Activated CD8-positive, alpha-beta T cell treated with anti-CD3 and anti-CD28 coated beads, Interleukin-2, amount 10 ng/mL, durations not matched to agents 7 days and 5 days (primary cell): ENCODE results near the gene ABCA10. TPM values are rescaled to one million over a fixed set of nuclear protein-coding genes. Genes with fewer than 3 reads are reported as not detected.
A peak's percentile ranks its signal among the peaks of the same experiment; 100 is the strongest.

Source experiments
- ATAC-seq: fragments of 150-1000 bp; cut with Tn5 transposase; one replicate; pipeline ENCODE4 v1.10.0; 2021; ENCODE audit warnings: moderate library complexity
- CTCF ChIA-PET: fragments of 350-600 bp; sonication (Branson Sonifier 250); formaldehyde crosslinking; loops from one replicate; lab custom pipeline; 2021; ENCODE audit warnings: antibody characterized with exemption; lab: Charles Lee
- POLR2A ChIA-PET: fragments of 350-600 bp; sonication (Branson Sonifier 250); formaldehyde crosslinking; loops from one replicate; lab custom pipeline; 2021; ENCODE audit warnings: antibody characterized with exemption; lab: Charles Lee
- DNase-seq: peaks from one replicate; pipeline ENCODE4 v3.0.0-alpha.2; 2020
- H3K27ac Mint-ChIP-seq: one replicate; pipeline ENCODE4 v1.8.0; 2021; ENCODE audit warnings: mild to moderate bottlenecking, mixed read lengths
- H3K27me3 Mint-ChIP-seq: one replicate; pipeline ENCODE4 v1.8.0; 2021; ENCODE audit warnings: low read depth, mixed read lengths
- H3K36me3 Mint-ChIP-seq: one replicate; pipeline ENCODE4 v1.8.0; 2021; ENCODE audit warnings: low read depth, mixed read lengths
- H3K4me1 Mint-ChIP-seq: one replicate; pipeline ENCODE4 v1.8.0; 2021; ENCODE audit warnings: low read depth, mixed read lengths
- H3K4me3 Mint-ChIP-seq: one replicate; pipeline ENCODE4 v1.8.0; 2021; ENCODE audit warnings: mild to moderate bottlenecking, mixed read lengths
- H3K9me3 Mint-ChIP-seq: one replicate; pipeline ENCODE4 v1.8.0; 2022; ENCODE audit warnings: mixed read lengths; ENCODE audit not compliant: insufficient read depth
- total RNA-seq, 2 experiments: library from RNA; stranded (reverse); gene quantifications; one replicate each; pipeline ENCODE4 v1.2.3, GENCODE V29; 2021

The ABCA10 gene
- total RNA-seq, 2 experiments from 2014 or later: 0.26 to 0.32 TPM

GRCh38 chr17:69245617-69246016, 17.0 kb upstream of the ABCA10 start:
- ChIA-PET POLR2A (no interaction called here), CTCF (interaction anchor here (2.9 kb wide), 1 partner anchor 468 kb away, joined by 19 read pairs; no protein-coding TSS in a partner anchor)
- Mint-ChIP-seq H3K4me3 (no peak overlapping the region), H3K27ac (no peak overlapping the region), H3K4me1 (no peaks in the 10 kb centered on the region), H3K27me3 (no peaks in the 10 kb centered on the region), H3K9me3 (no peaks in the 10 kb centered on the region), H3K36me3 (no peaks in the 10 kb centered on the region)
- DNase-seq (no peak), ATAC-seq (no peak)

- H3K4me3 Mint-ChIP-seq: no peak overlapping the region
- no peaks in the 10 kb centered on the region for H3K36me3 Mint-ChIP-seq
- ATAC-seq: no peak
- ChIA-PET CTCF (interaction anchor here (1.0 to 3.2 kb wide), 4 partner anchors 7 to 468 kb away, joined by 3 to 11 read pairs (median 8); no protein-coding TSS in a partner anchor), POLR2A (no interaction called here)
- H3K27ac Mint-ChIP-seq: no peak overlapping the region
- no peak for DNase-seq
- H3K27me3 Mint-ChIP-seq: no peaks in the 10 kb centered on the region
- no peaks in the 10 kb centered on the region for H3K4me1 Mint-ChIP-seq
- H3K9me3 Mint-ChIP-seq: no peaks in the 10 kb centered on the region
Measured at GRCh38 chr17:69239611-69240600, 11.3 kb upstream of the ABCA10 start.

- H3K4me3 Mint-ChIP-seq: no peak overlapping the region
- peaks cover 7% of the 10 kb centered on the region for H3K9me3 Mint-ChIP-seq
- ChIA-PET POLR2A (no interaction called here), CTCF (interaction anchor here (0.7 to 3.2 kb wide), 3 partner anchors 10 to 461 kb away, joined by 3 to 10 read pairs (median 3); no protein-coding TSS in a partner anchor)
- H3K4me1 Mint-ChIP-seq: no peaks in the 10 kb centered on the region
- ATAC-seq (no peak), DNase-seq (no peak)
- H3K27ac Mint-ChIP-seq: no peak overlapping the region
- H3K36me3 Mint-ChIP-seq: no peaks in the 10 kb centered on the region
- H3K27me3 Mint-ChIP-seq: peaks cover 3% of the 10 kb centered on the region
Measured at GRCh38 chr17:69236946-69237345, 8.3 kb upstream of the ABCA10 start.

GRCh38 chr17:69236464-69236863, 7.8 kb upstream of the ABCA10 start:
- H3K36me3 Mint-ChIP-seq: no peaks in the 10 kb centered on the region
- ATAC-seq (no peak), DNase-seq (no peak)
- POLR2A ChIA-PET: no interaction called here
- no peak overlapping the region for H3K27ac Mint-ChIP-seq
- H3K4me1 Mint-ChIP-seq: no peaks in the 10 kb centered on the region
- H3K27me3 Mint-ChIP-seq: peaks cover 3% of the 10 kb centered on the region
- H3K4me3 Mint-ChIP-seq: no peak overlapping the region
- CTCF ChIA-PET: interaction anchor here (0.8 to 3.2 kb wide), 6 partner anchors 8 to 600 kb away, joined by 3 to 10 read pairs (median 4); no protein-coding TSS in a partner anchor
- H3K9me3 Mint-ChIP-seq: peaks cover 7% of the 10 kb centered on the region

GRCh38 chr17:69235338-69236058, 6.9 kb upstream of the ABCA10 start:
- peak; percentile 83 for DNase-seq
- H3K27ac Mint-ChIP-seq: no peak overlapping the region
- peak; percentile 85 for ATAC-seq
- H3K27me3 Mint-ChIP-seq: peaks cover 3% of the 10 kb centered on the region
- H3K9me3 Mint-ChIP-seq: peaks cover 7% of the 10 kb centered on the region
- H3K36me3 Mint-ChIP-seq: no peaks in the 10 kb centered on the region
- POLR2A ChIA-PET: no interaction called here
- CTCF ChIA-PET: interaction anchor here (0.6 to 1.8 kb wide), 7 partner anchors 9 to 599 kb away, joined by 3 to 8 read pairs (median 3); no protein-coding TSS in a partner anchor
- no peak overlapping the region for H3K4me3 Mint-ChIP-seq
- H3K4me1 Mint-ChIP-seq: no peaks in the 10 kb centered on the region

- ChIA-PET CTCF (interaction anchor here (0.7 kb wide), 1 partner anchor 456 kb away, joined by 3 read pairs; no protein-coding TSS in a partner anchor), POLR2A (no interaction called here)
- DNase-seq (no peak), ATAC-seq (no peak)
- no peak overlapping the region for H3K4me3 Mint-ChIP-seq
- H3K9me3 Mint-ChIP-seq: peaks cover 7% of the 10 kb centered on the region
- peaks cover under 1% of the 10 kb centered on the region for H3K4me1 Mint-ChIP-seq
- no peak overlapping the region for H3K27ac Mint-ChIP-seq
- H3K36me3 Mint-ChIP-seq: no peaks in the 10 kb centered on the region
- peaks cover 3% of the 10 kb centered on the region for H3K27me3 Mint-ChIP-seq
Measured at GRCh38 chr17:69232650-69233049, 4.0 kb upstream of the ABCA10 start.

- Mint-ChIP-seq H3K9me3 (peaks cover 7% of the 10 kb centered on the region), H3K27ac (no peak overlapping the region), H3K4me1 (peaks cover 4% of the 10 kb centered on the region), H3K27me3 (peaks cover 3% of the 10 kb centered on the region), H3K4me3 (no peak overlapping the region), H3K36me3 (no peaks in the 10 kb centered on the region)
- ChIA-PET CTCF (no interaction called here), POLR2A (no interaction called here)
- DNase-seq (no peak), ATAC-seq (no peak)
Measured at GRCh38 chr17:69231521-69231920, 2.9 kb upstream of the ABCA10 start.

- H3K9me3 Mint-ChIP-seq: peaks cover 7% of the 10 kb centered on the region
- H3K27ac Mint-ChIP-seq: no peak overlapping the region
- DNase-seq (no peak), ATAC-seq (no peak)
- ChIA-PET POLR2A (no interaction called here), CTCF (no interaction called here)
- H3K4me3 Mint-ChIP-seq: no peak overlapping the region
- peaks cover 4% of the 10 kb centered on the region for H3K4me1 Mint-ChIP-seq
- H3K36me3 Mint-ChIP-seq: no peaks in the 10 kb centered on the region
- H3K27me3 Mint-ChIP-seq: peaks cover 3% of the 10 kb centered on the region
Measured at GRCh38 chr17:69230939-69231338, 2.3 kb upstream of the ABCA10 start.

GRCh38 chr17:69228018-69228417, 606 bp downstream of the ABCA10 start:
- Mint-ChIP-seq H3K4me3 (no peak overlapping the region), H3K27ac (no peak overlapping the region), H3K36me3 (no peaks in the 10 kb centered on the region), H3K4me1 (peaks cover 8% of the 10 kb centered on the region), H3K9me3 (peaks cover 4% of the 10 kb centered on the region), H3K27me3 (peaks cover under 1% of the 10 kb centered on the region)
- POLR2A ChIA-PET: no interaction called here
- ATAC-seq (no peak), DNase-seq (no peak)
- CTCF ChIA-PET: interaction anchor here (1.5 kb wide), 1 partner anchor 456 kb away, joined by 3 read pairs; no protein-coding TSS in a partner anchor

GRCh38 chr17:69227541-69227940, 1.1 kb downstream of the ABCA10 start:
- H3K27ac Mint-ChIP-seq: no peak overlapping the region
- ChIA-PET CTCF (interaction anchor here (1.5 kb wide), 1 partner anchor 455 kb away, joined by 3 read pairs; no protein-coding TSS in a partner anchor), POLR2A (no interaction called here)
- no peaks in the 10 kb centered on the region for H3K36me3 Mint-ChIP-seq
- DNase-seq (no peak), ATAC-seq (no peak)
- H3K4me1 Mint-ChIP-seq: peaks cover 10% of the 10 kb centered on the region
- H3K4me3 Mint-ChIP-seq: no peak overlapping the region
- H3K9me3 Mint-ChIP-seq: peaks cover under 1% of the 10 kb centered on the region
- no peaks in the 10 kb centered on the region for H3K27me3 Mint-ChIP-seq

- CTCF ChIA-PET: interaction anchor here (1.0 to 1.5 kb wide), 2 partner anchors 12 to 16 kb away, joined by 3 to 5 read pairs; no protein-coding TSS in a partner anchor
- no peak overlapping the region for H3K27ac Mint-ChIP-seq
- DNase-seq: no peak
Measured at GRCh38 chr17:69223809-69224208, 4.8 kb downstream of the ABCA10 start.

More at GRCh38 chr17:69223809-69224208, 4.8 kb downstream of the ABCA10 start:
- no peaks in the 10 kb centered on the region for H3K9me3 Mint-ChIP-seq
- H3K4me1 Mint-ChIP-seq: peaks cover 10% of the 10 kb centered on the region
- ATAC-seq: no peak
- no peak overlapping the region for H3K4me3 Mint-ChIP-seq
- no peaks in the 10 kb centered on the region for H3K36me3 Mint-ChIP-seq
- POLR2A ChIA-PET: no interaction called here
- no peaks in the 10 kb centered on the region for H3K27me3 Mint-ChIP-seq
